ENCODE results near the gene PCBP3. TPM values are rescaled to one million over a fixed set of nuclear protein-coding genes. Genes with fewer than 3 reads are reported as not detected.

PCBP3 gene
- total and polyA plus RNA-seq, 10 of the 15 experiments (the other 5 are each of a cell fraction or from before 2014, with no cell fraction given): 0.09 to 1.3 (median 0.46) TPM; not detected in 3

- Histone ChIP-seq H3K79me2 (ENCODE audit: control insufficient read depth, insufficient read depth, low read length) (no peaks in the 10 kb centered on the region), H3K9ac (ENCODE audit: control insufficient read depth, insufficient read depth, low read length) (no peak overlapping the region), H3K4me2 (ENCODE audit: control insufficient read depth, insufficient read depth) (no peak overlapping the region), H3K36me3 (ENCODE audit: control insufficient read depth in 2 of 2, insufficient read depth in 2 of 2, low read length in 1 of 2) (no peaks in the 10 kb centered on the region), H3K4me1 (ENCODE audit: control insufficient read depth, insufficient read depth, low read length) (no peaks in the 10 kb centered on the region), H3K4me3 (no peak overlapping the region), H3K27ac (ENCODE audit: control insufficient read depth, insufficient read depth) (no peak overlapping the region), H3K27me3 (replicated peaks in 1 of 2; ENCODE audit: control insufficient read depth in 2 of 2, insufficient read depth in 2 of 2, low read length in 1 of 2) (no peaks in the 10 kb centered on the region; a peak in 1 of 4 replicates), H2AFZ (ENCODE audit: control insufficient read depth, low read depth, low read length) (no peak overlapping the region), H3K9me3 (replicated peaks; ENCODE audit: control insufficient read depth, insufficient read depth, low read length) (no peaks in the 10 kb centered on the region), H4K20me1 (ENCODE audit: control insufficient read depth, insufficient read depth) (no peaks in the 10 kb centered on the region)
- DNase-seq (ENCODE audit: low read depth, low spot score) (no peak), ATAC-seq (no peak), FAIRE-seq (no peak)
- ChIA-PET RAD21 (ENCODE audit: unreplicated experiment) (no interaction called here), CTCF (no interaction called here), SMC1A (ENCODE audit: uncharacterized antibody, unreplicated experiment) (no interaction called here), POLR2A (no interaction called here)
- no TSS peak for BruUV-seq (replicated peaks)
- no peak for TF ChIP-seq ASH2L (IDR thresholded peaks at IDR 0.05; ENCODE audit: borderline replicate concordance, low read depth)
- no peak for TF ChIP-seq CHD1 (IDR thresholded peaks at IDR 0.05; ENCODE audit: low read depth, low read length)
- TF ChIP-seq TARDBP (IDR thresholded peaks at IDR 0.05; ENCODE audit: borderline replicate concordance): no peak
- TF ChIP-seq IRF5 (IDR thresholded peaks at IDR 0.05; ENCODE audit: borderline replicate concordance): no peak
- TF ChIP-seq SP1 (IDR thresholded peaks at IDR 0.05; ENCODE audit: low read depth, low read length): no peak
- TF ChIP-seq IRF3 (IDR thresholded peaks at IDR 0.05): no peak
- no peak for TF ChIP-seq ZNF687 (IDR thresholded peaks at IDR 0.05)
- TF ChIP-seq CHD4 (IDR thresholded peaks at IDR 0.05): no peak
- TF ChIP-seq NKRF (conservative IDR thresholded peaks at IDR 0.05): no peak
- no peak for TF ChIP-seq EGR1 (IDR thresholded peaks at IDR 0.05; ENCODE audit: borderline replicate concordance in 1 of 2, low read depth in 2 of 2, low read length in 2 of 2)
- TF ChIP-seq CBFB (IDR thresholded peaks at IDR 0.05; ENCODE audit: low read depth): no peak
- TF ChIP-seq NR2C2 (IDR thresholded peaks at IDR 0.05; ENCODE audit: borderline replicate concordance, control insufficient read depth, insufficient read length, low read depth): no peak
- no peak for TF ChIP-seq CBX3 (IDR thresholded peaks at IDR 0.05; ENCODE audit: borderline replicate concordance, low read depth)
- no peak for TF ChIP-seq IKZF1 (conservative IDR thresholded peaks at IDR 0.05)
- no peak for TF ChIP-seq SMAD5 (IDR thresholded peaks at IDR 0.05; ENCODE audit: low read depth)
- in situ Hi-C loops (cut with MboI): no loop called here
- WGBS (ENCODE audit: insufficient coverage, insufficient replicate concordance, low lambda C conversion rate, missing lambda C conversion rate): 71% methylated on average over 20 of the region's 20 CpGs
- intact Hi-C loops (cut with micrococcal nuclease; ENCODE audit: unreplicated experiment): no loop called here
Measured at GRCh38 chr21:45940091-45940490, 296.6 kb downstream of the PCBP3 start.

Measured in GM12878 (cell line).